GM12874 (cell line): ENCODE data around the gene SYS1.

Source experiments
- TF ChIP-seq, protein P1 (sequence below): IDR thresholded peaks from 2 replicates; pipeline ENCODE4 v1.5.1; 2011; ENCODE audit warnings: low read depth, mild to moderate bottlenecking, control low read depth, low read length, moderate library complexity; ENCODE audit not compliant: insufficient read depth

The SYS1 gene

GRCh38 chr20:45340951-45341350, 22.0 kb upstream of the SYS1 start:
- TF ChIP-seq, protein P1, sequence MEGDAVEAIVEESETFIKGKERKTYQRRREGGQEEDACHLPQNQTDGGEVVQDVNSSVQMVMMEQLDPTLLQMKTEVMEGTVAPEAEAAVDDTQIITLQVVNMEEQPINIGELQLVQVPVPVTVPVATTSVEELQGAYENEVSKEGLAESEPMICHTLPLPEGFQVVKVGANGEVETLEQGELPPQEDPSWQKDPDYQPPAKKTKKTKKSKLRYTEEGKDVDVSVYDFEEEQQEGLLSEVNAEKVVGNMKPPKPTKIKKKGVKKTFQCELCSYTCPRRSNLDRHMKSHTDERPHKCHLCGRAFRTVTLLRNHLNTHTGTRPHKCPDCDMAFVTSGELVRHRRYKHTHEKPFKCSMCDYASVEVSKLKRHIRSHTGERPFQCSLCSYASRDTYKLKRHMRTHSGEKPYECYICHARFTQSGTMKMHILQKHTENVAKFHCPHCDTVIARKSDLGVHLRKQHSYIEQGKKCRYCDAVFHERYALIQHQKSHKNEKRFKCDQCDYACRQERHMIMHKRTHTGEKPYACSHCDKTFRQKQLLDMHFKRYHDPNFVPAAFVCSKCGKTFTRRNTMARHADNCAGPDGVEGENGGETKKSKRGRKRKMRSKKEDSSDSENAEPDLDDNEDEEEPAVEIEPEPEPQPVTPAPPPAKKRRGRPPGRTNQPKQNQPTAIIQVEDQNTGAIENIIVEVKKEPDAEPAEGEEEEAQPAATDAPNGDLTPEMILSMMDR: no peak

- TF ChIP-seq, protein P1: no peak
These were observed 21.4 kb upstream of the SYS1 start for GRCh38 chr20:45341579-45341938.

DNA sequence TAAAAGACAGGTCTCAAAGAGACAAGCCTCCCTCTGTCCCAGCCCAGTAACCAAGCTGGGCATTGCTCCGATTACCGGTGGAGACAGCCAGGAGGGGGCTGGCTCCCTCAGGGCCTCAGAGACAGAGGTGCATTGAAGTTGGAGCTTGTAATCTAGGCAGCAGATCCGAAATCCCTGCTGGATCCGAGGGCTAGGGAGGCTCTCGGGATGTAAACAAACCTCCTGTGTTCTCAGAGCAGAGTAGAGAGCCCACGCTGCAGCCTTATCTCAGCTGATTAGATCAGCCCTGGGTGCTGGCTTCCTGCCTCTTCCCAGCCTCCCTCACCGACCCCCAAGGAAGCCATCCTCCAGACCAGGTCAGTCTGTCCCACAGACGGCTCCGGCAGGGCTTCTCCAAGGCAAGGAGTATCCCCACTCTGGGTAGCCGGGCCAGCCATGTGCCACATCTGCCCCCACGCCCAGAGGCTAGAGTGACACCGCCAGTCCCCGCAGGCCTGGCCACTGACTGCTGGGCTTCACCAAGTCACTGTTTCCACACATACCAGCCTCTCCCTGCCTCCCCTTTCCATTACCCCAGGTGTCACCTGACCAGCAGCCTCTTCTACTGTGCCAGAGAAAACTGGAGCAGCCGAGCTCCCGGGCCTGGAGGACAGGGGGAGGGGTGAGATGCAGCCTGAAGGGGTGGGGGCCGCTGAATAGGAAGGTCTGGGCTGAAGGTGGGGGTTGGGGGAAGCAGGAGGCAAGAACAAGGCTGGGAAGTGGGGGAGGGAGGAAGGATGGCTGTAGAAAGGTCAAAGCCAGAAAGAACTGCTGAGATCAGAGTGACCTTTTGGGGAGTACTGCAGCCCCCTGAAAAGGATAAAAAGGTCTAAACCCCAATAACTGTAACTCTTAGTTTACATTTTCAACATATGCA, 20.8 kb upstream of the SYS1 start:
- TF ChIP-seq, protein P1: no peak

DNA sequence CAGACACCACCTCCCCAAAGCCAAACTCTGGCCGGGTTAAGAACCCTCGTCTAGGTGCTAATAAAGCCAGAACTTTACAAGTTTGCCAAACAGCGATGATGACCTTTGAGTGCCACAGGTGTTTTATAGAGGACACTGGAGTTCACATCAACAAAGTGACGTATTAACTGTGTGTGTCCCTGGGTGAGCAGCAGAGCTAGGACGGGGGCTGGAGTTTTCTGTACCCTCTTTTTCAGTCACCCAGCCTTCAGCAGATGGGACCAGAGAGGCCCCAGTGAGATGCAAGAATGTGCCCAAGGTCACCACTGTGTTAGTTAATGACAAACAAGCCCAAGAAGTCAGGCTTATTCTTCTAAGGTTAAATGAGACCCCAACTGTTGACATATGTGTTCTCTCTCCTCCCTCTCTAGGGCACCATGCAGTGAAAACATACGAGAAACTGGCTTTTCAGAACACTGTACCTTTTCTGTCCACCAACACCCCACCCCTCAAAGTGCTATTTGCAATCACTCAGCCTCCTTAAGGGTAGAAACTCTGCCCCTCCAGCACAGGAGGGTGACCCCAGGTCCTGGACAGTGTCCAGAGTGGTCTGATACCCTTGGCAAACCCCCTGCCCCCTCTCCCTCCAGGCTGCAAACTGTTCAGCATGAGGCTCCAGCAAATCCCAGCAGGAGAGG, 20.0 kb upstream of the SYS1 start:
- TF ChIP-seq, protein P1: no peak

GRCh38 chr20:45343532-45344167, 19.3 kb upstream of the SYS1 start:
- TF ChIP-seq, protein P1: no peak

- TF ChIP-seq, protein P1: no peak
These were observed 18.6 kb upstream of the SYS1 start for GRCh38 chr20:45344168-45344860.
